ENCODE results near the gene ECSIT.

DNA sequence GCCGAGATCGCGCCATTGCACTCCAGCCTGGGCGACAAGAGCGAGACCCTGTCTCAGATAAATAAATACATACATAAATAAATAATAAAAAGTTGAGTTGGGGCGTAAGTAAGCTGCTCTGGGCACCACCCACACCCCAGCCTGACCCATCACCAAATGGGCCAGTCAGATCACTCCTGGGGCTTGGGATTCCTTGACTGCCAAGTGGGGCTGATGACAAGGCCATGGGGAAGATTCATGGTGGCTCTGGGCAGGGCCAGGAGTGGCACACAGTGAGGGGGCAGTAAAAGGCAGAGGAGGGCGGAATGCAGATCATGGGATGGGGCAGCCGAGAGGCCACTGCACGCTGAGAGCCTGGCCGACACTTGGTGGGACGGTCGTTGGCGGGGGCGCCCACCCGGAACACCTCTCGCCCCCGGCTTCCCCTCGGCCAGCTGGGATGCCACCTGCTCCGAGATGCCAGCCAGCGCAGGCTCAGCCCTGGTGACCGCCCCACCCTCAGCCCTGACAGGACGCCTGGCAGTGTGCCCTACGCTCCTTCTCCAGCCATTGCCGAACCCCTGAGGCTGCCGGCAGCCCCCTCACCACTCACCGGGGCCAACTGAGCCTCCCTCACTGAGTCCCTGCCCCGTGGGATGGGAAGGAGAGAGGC lies 34.2 kb downstream of the ECSIT start:
- no peak for TF ChIP-seq CTCF (IDR thresholded peaks at IDR 0.05 in 8 of 11, conservative IDR thresholded peaks at IDR 0.05 in 3 of 11)
- no peak for TF ChIP-seq POLR2A (IDR thresholded peaks at IDR 0.05)
- TF ChIP-seq POLR2AphosphoS5 (IDR thresholded peaks at IDR 0.05): no peak
